ENCODE measurements around the gene UTP15. TPM values are rescaled to one million over a fixed set of nuclear protein-coding genes. Genes with fewer than 3 reads are reported as not detected.

UTP15 gene
- total and polyA plus RNA-seq, 2 donors (not counting 3 experiments of a cell fraction or from before 2014, with no cell fraction given) = 11.7 to 25.2 TPM

GRCh38 chr5:73625372-73625943, 59.9 kb downstream of the UTP15 start:
- Histone ChIP-seq H3K9me1 (replicated peaks; ENCODE audit: control insufficient read depth, extremely low read depth, insufficient read depth, low read length) (no peaks in the 10 kb centered on the region), H3K79me2 (ENCODE audit: control insufficient read depth, insufficient read depth, low read length) (peaks cover 44% of the 10 kb centered on the region), H3K4me2 (ENCODE audit: insufficient read depth, low read length) (peak overlapping the region; percentile 25), H2AFZ (ENCODE audit: low read depth, low read length) (peak overlapping the region; percentile 56), H3K27ac (ENCODE audit: insufficient read depth, low read depth, low read length) (peak overlapping the region; percentile 81), H3K9me3 (replicated peaks; ENCODE audit: control insufficient read depth, insufficient read depth, low read length) (no peaks in the 10 kb centered on the region), H4K20me1 (replicated peaks; ENCODE audit: control insufficient read depth, extremely low read depth, insufficient read depth, low read length) (no peaks in the 10 kb centered on the region), H3K4me1 (ENCODE audit: control insufficient read depth, extremely low read depth, insufficient read depth, low read length) (peaks cover 34% of the 10 kb centered on the region), H3K9ac (replicated peaks; ENCODE audit: extremely low read depth, insufficient read depth, low read length) (peak overlapping the region; percentile 94), H3K4me3 (replicated peaks in 1 of 3; ENCODE audit: insufficient read depth in 1 of 3, low read depth in 1 of 3, low read length in 3 of 3) (peak overlapping the region; percentile 44 to 74 (median 48)), H3K36me3 (ENCODE audit: control insufficient read depth in 2 of 2, extremely low read depth in 1 of 2, insufficient read depth in 2 of 2, low read length in 2 of 2) (no peaks in the 10 kb centered on the region), H3K27me3 (ENCODE audit: control insufficient read depth in 2 of 2, insufficient read depth in 2 of 2, low read length in 2 of 2) (no peaks in the 10 kb centered on the region)
- intact Hi-C loops (cut with micrococcal nuclease) = loop anchor here (5.0 kb wide), 2 partner anchors 33 to 122 kb away; no protein-coding TSS in a partner anchor
- dilution Hi-C loops (cut with MboI; ENCODE audit: extremely low pct_ligation_motif_present, low sequenced_read_pairs) = no loop called here
- DNase-seq (ENCODE audit: low read depth, low spot score) = peak; percentile 70
- POLR2A ChIA-PET = interaction anchor here (0.6 to 0.9 kb wide), 2 partner anchors 15 to 21 kb away, joined by 3 to 4 read pairs; no protein-coding TSS in a partner anchor
- TSS peak; percentile 68 for BruUV-seq (replicated peaks)
- TF ChIP-seq POLR2A (IDR thresholded peaks at IDR 0.05; ENCODE audit: low read depth, low read length) (no peak), FOS (IDR thresholded peaks at IDR 0.05; ENCODE audit: borderline replicate concordance, insufficient read depth, low read length) (no peak), MYC (IDR thresholded peaks at IDR 0.05; ENCODE audit: low read depth, low read length) (no peak), CTCF (IDR thresholded peaks at IDR 0.05; ENCODE audit: extremely low read depth in 1 of 2, insufficient read depth in 1 of 2, low read depth in 1 of 2, low read length in 2 of 2) (no peak), JUN (IDR thresholded peaks at IDR 0.05; ENCODE audit: borderline replicate concordance, insufficient read depth, insufficient read length, low read depth) (no peak), EZH2 (IDR thresholded peaks at IDR 0.05; ENCODE audit: borderline replicate concordance, low read depth, low read length, severe bottlenecking) (no peak), GATA2 (IDR thresholded peaks at IDR 0.05; ENCODE audit: insufficient read depth, insufficient read length, low read depth, low read length) (no peak), POLR2AphosphoS5 (IDR thresholded peaks at IDR 0.05; ENCODE audit: insufficient read depth, low read depth, low read length) (no peak), MAX (IDR thresholded peaks at IDR 0.05; ENCODE audit: insufficient read depth, insufficient read length) (no peak)
- CTCF ChIA-PET = interaction anchor here (0.9 to 3.2 kb wide), 7 partner anchors 15 to 167 kb away, joined by 3 to 17 read pairs (median 6); no protein-coding TSS in a partner anchor
- peak; percentile 12 for FAIRE-seq

Measured in endothelial cell of umbilical vein (primary cell).